ENCODE results near the gene TSFM. TPM values are rescaled to one million over a fixed set of nuclear protein-coding genes. Genes with fewer than 3 reads are reported as not detected.

Gene TSFM
- total RNA-seq, 1 donor from 2014 or later, result 30.0 TPM

DNA sequence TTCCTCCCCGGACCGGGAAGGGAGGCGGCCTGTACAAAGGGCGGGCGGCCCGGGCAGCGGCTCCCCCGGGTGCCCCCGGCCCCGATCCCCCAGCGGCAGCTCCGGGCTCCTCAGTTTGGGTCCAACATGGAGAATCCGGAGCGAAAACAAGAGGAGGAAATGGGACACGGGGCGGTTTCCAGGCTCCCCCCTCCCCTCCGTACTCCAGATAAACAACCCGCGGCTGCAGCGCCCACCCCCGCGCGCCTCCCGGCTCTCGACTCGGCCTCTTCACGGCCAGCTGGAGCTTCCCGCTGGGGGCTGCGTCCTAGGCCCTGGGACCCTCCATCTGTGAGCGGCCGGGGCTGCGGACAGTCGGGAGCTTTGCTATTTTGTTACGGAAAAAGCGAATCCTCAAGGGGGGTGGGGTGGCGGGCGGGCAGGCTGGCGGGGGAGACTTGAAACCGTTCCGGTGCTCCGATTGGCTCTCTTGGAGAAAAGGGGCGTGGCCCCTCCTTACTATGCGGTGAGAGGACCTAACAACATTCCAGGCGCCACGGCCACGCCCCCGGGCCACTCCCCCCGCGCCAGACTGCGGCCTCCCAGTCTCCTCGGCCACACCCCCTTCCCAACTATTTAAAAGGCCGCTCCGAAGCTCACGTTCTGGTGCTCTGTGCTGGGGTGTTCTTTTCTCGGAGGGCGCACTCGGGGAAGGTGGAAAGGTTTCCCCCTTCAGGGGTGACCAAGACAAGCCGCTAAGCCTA is 64.2 kb downstream of the TSFM start, which contains the start of gene CTDSP2:
Gene CTDSP2, minus strand, starts transcription at position 153 of the 743 bp plus-strand sequence. CDS start 294 bp downstream, outside the sequence.
- DNase-seq (ENCODE audit: low spot score), result peak; percentile 100
- peak; percentile 80 for ATAC-seq

Other genes with a start within 250 kb of the TSFM start
- gene DCTN2, start 235.6 kb upstream of the TSFM start, total RNA-seq, result 28.9 TPM
- gene KIF5A, start 232.7 kb upstream of the TSFM start, total RNA-seq, result 0.05 TPM
- gene PIP4K2C, start 191.6 kb upstream of the TSFM start, total RNA-seq, result 11.8 TPM
- 2.2 TPM for gene DTX3, start 178.0 kb upstream of the TSFM start, total RNA-seq
- gene ARHGEF25, start 171.4 kb upstream of the TSFM start, total RNA-seq, result 1.5 TPM
- gene B4GALNT1, start 149.6 kb upstream of the TSFM start, total RNA-seq, result 0.60 TPM
- 230 TPM for gene OS9, start 88.7 kb upstream of the TSFM start, total RNA-seq
- gene AGAP2, start 44.0 kb upstream of the TSFM start, total RNA-seq, result 0.83 TPM
- 18.2 TPM for gene TSPAN31, start 37.7 kb upstream of the TSFM start, total RNA-seq
- 30.8 TPM for gene CDK4, start 30.5 kb upstream of the TSFM start, total RNA-seq
- 3.6 TPM for gene MARCHF9, start 27.7 kb upstream of the TSFM start, total RNA-seq
- 0.45 TPM for gene CYP27B1, start 15.7 kb upstream of the TSFM start, total RNA-seq
- gene METTL1, start 10.7 kb upstream of the TSFM start, total RNA-seq, result 9.7 TPM
- 6.0 TPM for gene EEF1AKMT3, start 10.2 kb upstream of the TSFM start, total RNA-seq
- 5.1 TPM for gene AVIL, start 35.9 kb downstream of the TSFM start, total RNA-seq
- 86.3 TPM for gene CTDSP2, start 63.9 kb downstream of the TSFM start, total RNA-seq
- 4.0 TPM for gene ATP23, start 158.8 kb downstream of the TSFM start, total RNA-seq